Gastrocnemius medialis (tissue), 4 donors: ENCODE data around the gene CDCA8.

Experiments
- POLR2A ChIP-seq, 2 donors: fragments of 450-650 bp; IDR thresholded peaks; one replicate each; pipeline ENCODE4 v1.6.1; 2017; ENCODE audit warnings: antibody characterized with exemption in 2 of 2, mild to moderate bottlenecking in 2 of 2, moderate library complexity in 2 of 2
- TF ChIP-seq, protein P1 (sequence below), 5 experiments: fragments of 450-650 bp in 3 of 5; fragments of 200-600 bp in 2 of 5; sonication (generic) in 2 of 5; IDR thresholded peaks in 4 of 5; conservative IDR thresholded peaks in 1 of 5; 1 replicate in 4 of 5; 2 replicates in 1 of 5; pipeline ENCODE4 v1.5.1; 2016 to 2019; ENCODE audit warnings: antibody characterized with exemption in 5 of 5, mild to moderate bottlenecking in 3 of 5, moderate library complexity in 3 of 5

DNA sequence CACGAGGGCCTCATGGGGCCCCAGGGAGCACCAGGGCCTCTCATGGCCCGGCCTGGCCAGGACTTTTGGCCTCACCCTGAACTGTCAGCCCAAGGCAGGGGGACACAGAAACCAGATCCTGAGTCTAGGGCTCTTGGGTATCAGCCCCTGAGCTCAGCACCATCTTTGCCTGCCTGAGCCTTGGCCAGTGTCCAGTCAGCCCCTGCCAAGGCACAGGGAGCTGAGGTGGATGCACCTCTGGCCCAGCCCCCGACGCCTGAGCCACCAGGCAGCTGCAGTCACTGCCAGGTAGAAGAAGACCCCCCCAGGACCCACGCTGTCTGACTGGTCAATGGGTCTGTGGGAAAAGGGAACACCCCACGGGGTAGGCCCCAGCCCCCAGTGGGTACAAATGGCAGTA, 25.3 kb downstream of the CDCA8 start:
- TF ChIP-seq, protein P1, sequence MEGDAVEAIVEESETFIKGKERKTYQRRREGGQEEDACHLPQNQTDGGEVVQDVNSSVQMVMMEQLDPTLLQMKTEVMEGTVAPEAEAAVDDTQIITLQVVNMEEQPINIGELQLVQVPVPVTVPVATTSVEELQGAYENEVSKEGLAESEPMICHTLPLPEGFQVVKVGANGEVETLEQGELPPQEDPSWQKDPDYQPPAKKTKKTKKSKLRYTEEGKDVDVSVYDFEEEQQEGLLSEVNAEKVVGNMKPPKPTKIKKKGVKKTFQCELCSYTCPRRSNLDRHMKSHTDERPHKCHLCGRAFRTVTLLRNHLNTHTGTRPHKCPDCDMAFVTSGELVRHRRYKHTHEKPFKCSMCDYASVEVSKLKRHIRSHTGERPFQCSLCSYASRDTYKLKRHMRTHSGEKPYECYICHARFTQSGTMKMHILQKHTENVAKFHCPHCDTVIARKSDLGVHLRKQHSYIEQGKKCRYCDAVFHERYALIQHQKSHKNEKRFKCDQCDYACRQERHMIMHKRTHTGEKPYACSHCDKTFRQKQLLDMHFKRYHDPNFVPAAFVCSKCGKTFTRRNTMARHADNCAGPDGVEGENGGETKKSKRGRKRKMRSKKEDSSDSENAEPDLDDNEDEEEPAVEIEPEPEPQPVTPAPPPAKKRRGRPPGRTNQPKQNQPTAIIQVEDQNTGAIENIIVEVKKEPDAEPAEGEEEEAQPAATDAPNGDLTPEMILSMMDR (IDR thresholded peaks at IDR 0.05 in 4 of 5, conservative IDR thresholded peaks at IDR 0.05 in 1 of 5): no peak
- no peak for TF ChIP-seq POLR2A (IDR thresholded peaks at IDR 0.05)
